ENCODE results near the gene ATP6V1G1. TPM values are rescaled to one million over a fixed set of nuclear protein-coding genes. Genes with fewer than 3 reads are reported as not detected.

ATP6V1G1 gene
- total RNA-seq, 2 donors from 2014 or later, result 141 to 153 TPM

- no peaks in the 10 kb centered on the region for H3K9me3 ChIP-seq
- TF ChIP-seq CTCF (IDR thresholded peaks at IDR 0.05), result no peak
- no peak for DNase-seq (ENCODE audit: low spot score)
- H3K4me1 ChIP-seq, result no peaks in the 10 kb centered on the region
- H3K36me3 ChIP-seq, result peaks cover 19% of the 10 kb centered on the region
- no peak overlapping the region for H3K27ac ChIP-seq
- no peak overlapping the region for H3K4me3 ChIP-seq
- no peaks in the 10 kb centered on the region for H3K27me3 ChIP-seq
Observed at GRCh38 chr9:114634387-114634786, 46.8 kb downstream of the ATP6V1G1 start.

GRCh38 chr9:114638404-114638803 lies 50.8 kb downstream of the ATP6V1G1 start:
- no peak for TF ChIP-seq CTCF (IDR thresholded peaks at IDR 0.05)
- no peak overlapping the region for H3K27ac ChIP-seq
- H3K36me3 ChIP-seq, result peaks cover 5% of the 10 kb centered on the region
- H3K4me1 ChIP-seq, result no peaks in the 10 kb centered on the region
- H3K9me3 ChIP-seq, result no peaks in the 10 kb centered on the region
- no peak for DNase-seq (ENCODE audit: low spot score)
- no peak overlapping the region for H3K4me3 ChIP-seq
- no peaks in the 10 kb centered on the region for H3K27me3 ChIP-seq

GRCh38 chr9:114641967-114642366 lies 54.4 kb downstream of the ATP6V1G1 start:
- H3K27ac ChIP-seq, result no peak overlapping the region
- H3K27me3 ChIP-seq, result no peaks in the 10 kb centered on the region
- no peak overlapping the region for H3K4me3 ChIP-seq
- H3K4me1 ChIP-seq, result no peaks in the 10 kb centered on the region
- no peak for TF ChIP-seq CTCF (IDR thresholded peaks at IDR 0.05)
- H3K36me3 ChIP-seq, result no peaks in the 10 kb centered on the region
- no peak for DNase-seq (ENCODE audit: low spot score)
- H3K9me3 ChIP-seq, result no peaks in the 10 kb centered on the region

- Histone ChIP-seq H3K36me3 (no peaks in the 10 kb centered on the region), H3K4me1 (no peaks in the 10 kb centered on the region), H3K27ac (no peak overlapping the region), H3K9me3 (peaks cover 0 to 7% of the 10 kb centered on the region in 2 donors), H3K27me3 (no peaks in the 10 kb centered on the region), H3K4me3 (no peak overlapping the region)
- no peak for DNase-seq (ENCODE audit: low spot score)
- no peak for TF ChIP-seq CTCF (IDR thresholded peaks at IDR 0.05)
Observed at GRCh38 chr9:114643001-114643400, 55.4 kb downstream of the ATP6V1G1 start.

GRCh38 chr9:114643896-114644295 lies 56.3 kb downstream of the ATP6V1G1 start:
- H3K9me3 ChIP-seq, result peaks cover 0 to 7% of the 10 kb centered on the region in 2 donors
- H3K27ac ChIP-seq, result no peak overlapping the region
- no peak overlapping the region for H3K4me3 ChIP-seq
- DNase-seq (ENCODE audit: low spot score), result no peak
- H3K36me3 ChIP-seq, result no peaks in the 10 kb centered on the region
- H3K27me3 ChIP-seq, result no peaks in the 10 kb centered on the region
- H3K4me1 ChIP-seq, result no peaks in the 10 kb centered on the region
- TF ChIP-seq CTCF (IDR thresholded peaks at IDR 0.05), result no peak

Other genes with a start within 250 kb of the ATP6V1G1 start
- 1 to 10 TPM; 3.1 to 7.8 TPM for gene AKNA, start 199.8 kb upstream of the ATP6V1G1 start, total RNA-seq
- gene WHRN, start 82.3 kb upstream of the ATP6V1G1 start, total RNA-seq, result 1 to 10 TPM; 2.6 to 8.2 TPM
- gene TMEM268, start 23.5 kb downstream of the ATP6V1G1 start, total RNA-seq, result 1 to 10 TPM; 2.9 to 4.0 TPM
- gene TEX53, start 70.0 kb downstream of the ATP6V1G1 start, total RNA-seq, result not detected
- not detected for gene TEX48, start 94.4 kb downstream of the ATP6V1G1 start, total RNA-seq
- under 1 TPM in 1 of 2 donors, not detected in 1; 0.16 TPM for gene TNFSF15, start 218.3 kb downstream of the ATP6V1G1 start, total RNA-seq

All from right atrium auricular region (tissue), 2 donors.